ENCODE results near the gene GAS2.

- no peak for TF ChIP-seq CTCF (IDR thresholded peaks at IDR 0.05)
- TF ChIP-seq POLR2A (IDR thresholded peaks at IDR 0.05), result no peak
Observed at GRCh38 chr11:22666325-22666687, at the start of gene GAS2.

Data from body of pancreas (tissue), 4 donors.